ENCODE results near the gene RPS19BP1.

Gene RPS19BP1

DNA sequence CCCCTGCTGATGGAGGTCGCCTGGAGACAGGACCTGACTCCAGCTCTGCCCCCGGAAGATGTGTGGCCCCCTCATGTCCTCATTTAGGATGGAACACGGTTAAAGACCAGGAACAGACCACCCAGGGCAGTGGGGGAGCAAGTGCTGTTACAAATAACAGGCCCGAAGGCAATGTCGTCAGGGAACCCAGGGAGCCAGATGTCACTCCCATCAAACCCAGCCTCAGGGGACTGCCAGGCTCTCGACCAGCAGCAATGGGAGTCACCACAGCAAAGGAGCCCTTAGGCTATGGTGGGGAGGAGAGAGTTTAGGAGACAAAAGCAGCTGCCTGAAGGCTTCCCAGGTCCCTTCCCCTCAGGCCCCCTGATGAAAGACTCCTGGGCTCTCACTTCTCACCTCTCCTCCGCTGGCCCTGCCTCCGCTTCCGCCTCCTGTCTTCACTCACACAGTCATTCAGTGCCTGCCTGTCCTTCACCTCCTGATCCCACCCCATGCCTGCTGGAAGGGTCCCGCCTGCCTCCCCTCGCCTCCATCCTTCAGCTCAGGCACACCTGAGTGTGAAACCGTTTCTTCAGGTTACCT is 4.4 kb downstream of the RPS19BP1 start:
- no peak for DNase-seq (ENCODE audit: low read depth, low spot score)
- Histone ChIP-seq H3K9ac (ENCODE audit: insufficient read length, low read depth) (peak overlapping the region; percentile 15), H3K4me1 (ENCODE audit: insufficient read depth, insufficient read length) (peaks cover 17% of the 10 kb centered on the region)

GRCh38 chr22:39527481-39527961 is 5.0 kb downstream of the RPS19BP1 start:
- DNase-seq (ENCODE audit: low read depth, low spot score), result no peak
- Histone ChIP-seq H3K4me1 (ENCODE audit: insufficient read depth, insufficient read length) (peaks cover 22% of the 10 kb centered on the region), H3K36me3 (ENCODE audit: insufficient read depth, insufficient read length, low read length) (peaks cover 50% of the 10 kb centered on the region), H3K4me3 (ENCODE audit: insufficient read length, low read depth) (no peak overlapping the region), H3K9me3 (ENCODE audit: insufficient read depth, low read length) (no peaks in the 10 kb centered on the region), H3K27me3 (ENCODE audit: insufficient read depth, insufficient read length) (no peaks in the 10 kb centered on the region), H3K9ac (ENCODE audit: insufficient read length, low read depth) (no peak overlapping the region)
- TF ChIP-seq SUZ12 (IDR thresholded peaks at IDR 0.05; ENCODE audit: extremely low read depth, insufficient read depth, insufficient read length) (no peak), ZNF274 (IDR thresholded peaks at IDR 0.05; ENCODE audit: low read depth, low read length) (no peak), YY1 (IDR thresholded peaks at IDR 0.05; ENCODE audit: insufficient read depth, insufficient read length) (no peak)

More for the DNA sequence above, 4.4 kb downstream of the RPS19BP1 start:
- peaks cover 43% of the 10 kb centered on the region for H3K36me3 ChIP-seq (ENCODE audit: insufficient read depth, insufficient read length, low read length)
- H3K9me3 ChIP-seq (ENCODE audit: insufficient read depth, low read length), result no peaks in the 10 kb centered on the region
- no peak for TF ChIP-seq YY1 (IDR thresholded peaks at IDR 0.05; ENCODE audit: insufficient read depth, insufficient read length)
- no peak for TF ChIP-seq SUZ12 (IDR thresholded peaks at IDR 0.05; ENCODE audit: extremely low read depth, insufficient read depth, insufficient read length)
- no peak for TF ChIP-seq ZNF274 (IDR thresholded peaks at IDR 0.05; ENCODE audit: low read depth, low read length)
- H3K27me3 ChIP-seq (ENCODE audit: insufficient read depth, insufficient read length), result no peaks in the 10 kb centered on the region
- no peak overlapping the region for H3K4me3 ChIP-seq (ENCODE audit: insufficient read length, low read depth)

GRCh38 chr22:39526736-39527171 is 5.8 kb downstream of the RPS19BP1 start:
- peaks cover 22% of the 10 kb centered on the region for H3K4me1 ChIP-seq (ENCODE audit: insufficient read depth, insufficient read length)

DNA sequence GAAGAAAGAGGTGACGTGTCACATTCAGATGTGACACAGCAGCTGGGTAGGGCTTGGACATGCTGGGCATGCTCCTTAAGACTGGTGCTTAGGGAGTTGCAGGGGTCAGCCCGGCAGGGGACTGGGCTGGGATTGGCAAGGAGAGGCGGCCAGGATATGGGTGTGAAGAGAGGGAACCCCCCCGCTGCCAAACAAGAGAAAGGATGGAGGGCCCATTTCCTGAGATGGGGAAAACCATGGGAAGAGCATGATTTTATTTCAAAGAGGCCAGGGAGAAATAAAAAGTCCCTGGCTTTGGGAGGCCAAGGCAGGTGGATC is 6.9 kb downstream of the RPS19BP1 start:
- DNase-seq (ENCODE audit: low read depth, low spot score), result no peak
- peaks cover 22% of the 10 kb centered on the region for H3K4me1 ChIP-seq (ENCODE audit: insufficient read depth, insufficient read length)
- no peak overlapping the region for H3K4me3 ChIP-seq (ENCODE audit: insufficient read length, low read depth)
- peaks cover 61% of the 10 kb centered on the region for H3K36me3 ChIP-seq (ENCODE audit: insufficient read depth, insufficient read length, low read length)
- H3K9ac ChIP-seq (ENCODE audit: insufficient read length, low read depth), result no peak overlapping the region
- TF ChIP-seq SUZ12 (IDR thresholded peaks at IDR 0.05; ENCODE audit: extremely low read depth, insufficient read depth, insufficient read length) (no peak), YY1 (IDR thresholded peaks at IDR 0.05; ENCODE audit: insufficient read depth, insufficient read length) (no peak), ZNF274 (IDR thresholded peaks at IDR 0.05; ENCODE audit: low read depth, low read length) (no peak)
- no peaks in the 10 kb centered on the region for H3K9me3 ChIP-seq (ENCODE audit: insufficient read depth, low read length)
- no peaks in the 10 kb centered on the region for H3K27me3 ChIP-seq (ENCODE audit: insufficient read depth, insufficient read length)

More at GRCh38 chr22:39526736-39527171, 5.8 kb downstream of the RPS19BP1 start:
- DNase-seq (ENCODE audit: low read depth, low spot score), result no peak
- Histone ChIP-seq H3K9ac (ENCODE audit: insufficient read length, low read depth) (no peak overlapping the region), H3K4me3 (ENCODE audit: insufficient read length, low read depth) (no peak overlapping the region), H3K9me3 (ENCODE audit: insufficient read depth, low read length) (no peaks in the 10 kb centered on the region), H3K27me3 (ENCODE audit: insufficient read depth, insufficient read length) (no peaks in the 10 kb centered on the region), H3K36me3 (ENCODE audit: insufficient read depth, insufficient read length, low read length) (peaks cover 57% of the 10 kb centered on the region)
- TF ChIP-seq SUZ12 (IDR thresholded peaks at IDR 0.05; ENCODE audit: extremely low read depth, insufficient read depth, insufficient read length), result no peak
- no peak for TF ChIP-seq ZNF274 (IDR thresholded peaks at IDR 0.05; ENCODE audit: low read depth, low read length)
- TF ChIP-seq YY1 (IDR thresholded peaks at IDR 0.05; ENCODE audit: insufficient read depth, insufficient read length), result no peak

DNA sequence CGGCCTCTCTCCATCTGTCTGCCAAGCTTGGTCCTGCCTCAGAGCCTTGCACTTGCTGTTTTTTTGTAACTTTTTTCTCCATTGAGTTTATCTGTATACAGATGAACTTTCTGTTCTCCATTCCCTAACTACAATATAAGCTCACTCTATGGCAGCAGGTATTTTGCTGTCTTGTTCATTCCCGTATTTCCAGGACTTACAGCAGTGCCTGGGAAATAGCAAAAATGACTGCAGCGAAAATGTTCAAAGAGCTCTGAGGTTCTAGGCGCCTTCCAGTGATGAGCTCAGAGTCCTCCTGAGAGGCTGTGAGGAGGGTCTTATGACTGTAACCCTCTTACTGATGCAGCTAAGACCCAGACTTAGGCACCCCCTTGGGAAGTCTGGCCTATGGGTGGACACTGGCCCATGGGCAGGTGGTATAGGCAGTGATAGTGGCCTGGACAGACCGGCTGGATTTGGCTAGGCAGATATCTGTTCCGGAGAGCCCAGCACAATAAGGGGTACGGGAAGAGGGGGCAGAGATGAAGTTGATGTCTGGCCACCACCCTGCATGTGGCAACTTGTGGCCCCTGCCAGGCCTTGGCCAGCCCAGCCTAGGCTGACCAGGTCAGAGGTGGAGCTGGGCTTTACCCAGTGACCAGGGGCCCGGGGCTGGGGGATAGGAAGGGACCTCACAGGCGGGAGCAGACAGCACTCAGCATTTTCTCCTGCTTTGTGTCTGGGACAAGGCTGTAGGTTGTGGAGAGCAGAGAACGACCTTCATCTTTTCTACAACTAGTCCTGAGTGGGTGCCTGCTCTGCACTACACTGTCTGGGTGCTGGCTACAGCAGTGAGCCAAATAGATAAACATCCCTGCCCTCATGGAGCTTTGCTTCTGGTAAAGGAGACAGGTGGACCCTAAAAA is 7.5 kb downstream of the RPS19BP1 start:
- Histone ChIP-seq H3K9me3 (ENCODE audit: insufficient read depth, low read length) (no peaks in the 10 kb centered on the region), H3K4me1 (ENCODE audit: insufficient read depth, insufficient read length) (peaks cover 21% of the 10 kb centered on the region), H3K4me3 (ENCODE audit: insufficient read length, low read depth) (no peak overlapping the region), H3K36me3 (ENCODE audit: insufficient read depth, insufficient read length, low read length) (peaks cover 57% of the 10 kb centered on the region), H3K27me3 (ENCODE audit: insufficient read depth, insufficient read length) (no peaks in the 10 kb centered on the region), H3K9ac (ENCODE audit: insufficient read length, low read depth) (peak overlapping the region; percentile 26)
- TF ChIP-seq SUZ12 (IDR thresholded peaks at IDR 0.05; ENCODE audit: extremely low read depth, insufficient read depth, insufficient read length) (no peak), ZNF274 (IDR thresholded peaks at IDR 0.05; ENCODE audit: low read depth, low read length) (no peak), YY1 (IDR thresholded peaks at IDR 0.05; ENCODE audit: insufficient read depth, insufficient read length) (no peak)
- no peak for DNase-seq (ENCODE audit: low read depth, low spot score)

GRCh38 chr22:39524089-39524752 is 8.3 kb downstream of the RPS19BP1 start:
- no peaks in the 10 kb centered on the region for H3K27me3 ChIP-seq (ENCODE audit: insufficient read depth, insufficient read length)
- TF ChIP-seq YY1 (IDR thresholded peaks at IDR 0.05; ENCODE audit: insufficient read depth, insufficient read length), result no peak
- TF ChIP-seq SUZ12 (IDR thresholded peaks at IDR 0.05; ENCODE audit: extremely low read depth, insufficient read depth, insufficient read length), result no peak
- no peak for TF ChIP-seq ZNF274 (IDR thresholded peaks at IDR 0.05; ENCODE audit: low read depth, low read length)
- H3K4me3 ChIP-seq (ENCODE audit: insufficient read length, low read depth), result no peak overlapping the region
- H3K9me3 ChIP-seq (ENCODE audit: insufficient read depth, low read length), result no peaks in the 10 kb centered on the region
- no peak for DNase-seq (ENCODE audit: low read depth, low spot score)
- H3K9ac ChIP-seq (ENCODE audit: insufficient read length, low read depth), result no peak overlapping the region
- peaks cover 14% of the 10 kb centered on the region for H3K4me1 ChIP-seq (ENCODE audit: insufficient read depth, insufficient read length)
- H3K36me3 ChIP-seq (ENCODE audit: insufficient read depth, insufficient read length, low read length), result peaks cover 49% of the 10 kb centered on the region
